Stromal cell of bone marrow (primary cell): ENCODE data around the gene HTT-AS.

ENCODE experiments used
- DNase-seq: peaks from one replicate; pipeline ENCODE4 v3.0.0-alpha.2; 2012; ENCODE audit warnings: low read depth

HTT-AS gene

DNA sequence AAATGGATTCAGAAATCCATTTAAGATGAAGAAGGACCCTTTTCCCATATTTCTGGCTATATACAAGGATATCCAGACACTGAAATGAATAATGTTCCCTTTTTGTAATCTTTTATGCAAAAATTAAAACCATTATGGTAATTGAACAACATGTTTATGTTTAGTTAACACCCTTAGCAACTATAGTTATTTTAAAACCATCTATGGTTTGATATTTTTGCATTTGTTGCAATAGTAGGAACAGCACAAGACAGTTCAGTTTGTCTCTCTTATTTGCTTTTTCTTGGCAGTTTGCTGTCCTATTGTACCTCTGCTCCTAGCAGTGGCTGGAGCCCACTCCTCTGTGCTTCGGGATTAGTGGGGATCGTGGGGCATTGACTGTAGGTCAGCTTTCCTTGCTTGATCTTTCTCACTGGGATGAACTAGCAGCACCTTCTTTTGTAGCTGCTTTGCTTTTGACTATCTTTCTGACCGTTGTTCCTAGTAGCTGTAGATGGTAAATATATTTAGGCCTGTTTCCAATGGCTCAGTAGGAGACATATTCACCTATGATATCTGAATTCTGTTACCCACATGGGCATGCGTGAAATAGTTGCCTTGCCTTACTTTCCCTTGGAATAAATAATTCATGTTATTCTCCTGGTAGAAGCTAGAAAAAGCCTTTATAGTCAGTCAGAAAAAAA is 12.9 kb upstream of the HTT-AS start:
- no peak for DNase-seq

- DNase-seq, result no peak
These were observed 11.8 kb upstream of the HTT-AS start for GRCh38 chr4:3085948-3086670.

GRCh38 chr4:3083732-3084131 is 9.4 kb upstream of the HTT-AS start:
- DNase-seq, result no peak

- no peak for DNase-seq
These were observed 8.7 kb upstream of the HTT-AS start for GRCh38 chr4:3082925-3083515.

DNA sequence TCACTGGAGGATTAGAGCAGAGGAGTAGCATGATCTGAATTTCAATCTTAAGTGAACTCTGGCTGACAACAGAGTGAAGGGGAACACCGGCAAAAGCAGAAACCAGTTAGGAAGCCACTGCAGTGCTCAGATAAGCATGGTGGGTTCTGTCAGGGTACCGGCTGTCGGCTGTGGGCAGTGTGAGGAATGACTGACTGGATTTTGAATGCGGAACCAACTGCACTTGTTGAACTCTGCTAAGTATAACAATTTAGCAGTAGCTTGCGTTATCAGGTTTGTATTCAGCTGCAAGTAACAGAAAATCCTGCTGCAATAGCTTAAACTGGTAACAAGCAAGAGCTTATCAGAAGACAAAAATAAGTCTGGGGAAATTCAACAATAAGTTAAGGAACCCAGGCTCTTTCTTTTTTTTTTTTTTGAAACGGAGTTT is 5.4 kb upstream of the HTT-AS start:
- no peak for DNase-seq

DNA sequence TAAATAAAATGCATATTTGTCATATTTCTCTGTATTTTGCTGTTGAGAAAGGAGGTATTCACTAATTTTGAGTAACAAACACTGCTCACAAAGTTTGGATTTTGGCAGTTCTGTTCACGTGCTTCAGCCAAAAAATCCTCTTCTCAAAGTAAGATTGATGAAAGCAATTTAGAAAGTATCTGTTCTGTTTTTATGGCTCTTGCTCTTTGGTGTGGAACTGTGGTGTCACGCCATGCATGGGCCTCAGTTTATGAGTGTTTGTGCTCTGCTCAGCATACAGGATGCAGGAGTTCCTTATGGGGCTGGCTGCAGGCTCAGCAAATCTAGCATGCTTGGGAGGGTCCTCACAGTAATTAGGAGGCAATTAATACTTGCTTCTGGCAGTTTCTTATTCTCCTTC is 3.5 kb upstream of the HTT-AS start:
- DNase-seq, result no peak

GRCh38 chr4:3075652-3075981 is 1.3 kb upstream of the HTT-AS start:
- DNase-seq, result no peak

DNA sequence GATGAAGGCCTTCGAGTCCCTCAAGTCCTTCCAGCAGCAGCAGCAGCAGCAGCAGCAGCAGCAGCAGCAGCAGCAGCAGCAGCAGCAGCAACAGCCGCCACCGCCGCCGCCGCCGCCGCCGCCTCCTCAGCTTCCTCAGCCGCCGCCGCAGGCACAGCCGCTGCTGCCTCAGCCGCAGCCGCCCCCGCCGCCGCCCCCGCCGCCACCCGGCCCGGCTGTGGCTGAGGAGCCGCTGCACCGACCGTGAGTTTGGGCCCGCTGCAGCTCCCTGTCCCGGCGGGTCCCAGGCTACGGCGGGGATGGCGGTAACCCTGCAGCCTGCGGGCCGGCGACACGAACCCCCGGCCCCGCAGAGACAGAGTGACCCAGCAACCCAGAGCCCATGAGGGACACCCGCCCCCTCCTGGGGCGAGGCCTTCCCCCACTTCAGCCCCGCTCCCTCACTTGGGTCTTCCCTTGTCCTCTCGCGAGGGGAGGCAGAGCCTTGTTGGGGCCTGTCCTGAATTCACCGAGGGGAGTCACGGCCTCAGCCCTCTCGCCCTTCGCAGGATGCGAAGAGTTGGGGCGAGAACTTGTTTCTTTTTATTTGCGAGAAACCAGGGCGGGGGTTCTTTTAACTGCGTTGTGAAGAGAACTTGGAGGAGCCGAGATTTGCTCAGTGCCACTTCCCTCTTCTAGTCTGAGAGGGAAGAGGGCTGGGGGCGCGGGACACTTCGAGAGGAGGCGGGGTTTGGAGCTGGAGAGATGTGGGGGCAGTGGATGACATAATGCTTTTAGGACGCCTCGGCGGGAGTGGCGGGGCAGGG is 711 bp upstream of the HTT-AS start:
- DNase-seq, result peak; percentile 40

DNA sequence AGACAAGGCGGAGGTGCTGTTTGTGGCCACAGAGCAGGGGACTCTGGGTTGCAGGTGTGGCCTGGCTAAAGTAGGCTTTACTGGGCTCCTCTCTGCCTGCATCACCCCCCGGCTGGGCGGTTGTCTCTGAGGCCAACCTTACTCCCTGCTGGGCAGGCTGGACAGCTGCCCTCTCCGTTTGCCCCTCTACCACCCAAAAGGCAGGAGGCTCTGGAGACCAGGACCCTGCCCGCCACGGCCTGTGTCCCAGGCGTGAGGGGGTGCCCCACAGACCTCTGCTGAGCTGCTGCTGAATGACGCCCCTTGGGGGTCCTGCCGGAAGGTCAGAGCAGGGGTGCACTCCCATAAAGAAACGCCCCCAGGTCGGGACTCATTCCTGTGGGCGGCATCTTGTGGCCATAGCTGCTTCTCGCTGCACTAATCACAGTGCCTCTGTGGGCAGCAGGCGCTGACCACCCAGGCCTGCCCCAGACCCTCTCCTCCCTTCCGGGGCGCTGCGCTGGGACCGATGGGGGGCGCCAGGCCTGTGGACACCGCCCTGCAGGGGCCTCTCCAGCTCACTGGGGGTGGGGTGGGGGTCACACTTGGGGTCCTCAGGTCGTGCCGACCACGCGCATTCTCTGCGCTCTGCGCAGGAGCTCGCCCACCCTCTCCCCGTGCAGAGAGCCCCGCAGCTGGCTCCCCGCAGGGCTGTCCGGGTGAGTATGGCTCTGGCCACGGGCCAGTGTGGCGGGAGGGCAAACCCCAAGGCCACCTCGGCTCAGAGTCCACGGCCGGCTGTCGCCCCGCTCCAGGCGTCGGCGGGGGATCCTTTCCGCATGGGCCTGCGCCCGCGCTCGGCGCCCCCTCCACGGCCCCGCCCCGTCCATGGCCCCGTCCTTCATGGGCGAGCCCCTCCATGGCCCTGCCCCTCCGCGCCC is 920 bp downstream of the HTT-AS start:
- DNase-seq, result no peak

GRCh38 chr4:3071811-3072210 is 2.5 kb downstream of the HTT-AS start:
- DNase-seq, result no peak

- no peak for DNase-seq
These were observed 3.4 kb downstream of the HTT-AS start for GRCh38 chr4:3070709-3071500.

DNA sequence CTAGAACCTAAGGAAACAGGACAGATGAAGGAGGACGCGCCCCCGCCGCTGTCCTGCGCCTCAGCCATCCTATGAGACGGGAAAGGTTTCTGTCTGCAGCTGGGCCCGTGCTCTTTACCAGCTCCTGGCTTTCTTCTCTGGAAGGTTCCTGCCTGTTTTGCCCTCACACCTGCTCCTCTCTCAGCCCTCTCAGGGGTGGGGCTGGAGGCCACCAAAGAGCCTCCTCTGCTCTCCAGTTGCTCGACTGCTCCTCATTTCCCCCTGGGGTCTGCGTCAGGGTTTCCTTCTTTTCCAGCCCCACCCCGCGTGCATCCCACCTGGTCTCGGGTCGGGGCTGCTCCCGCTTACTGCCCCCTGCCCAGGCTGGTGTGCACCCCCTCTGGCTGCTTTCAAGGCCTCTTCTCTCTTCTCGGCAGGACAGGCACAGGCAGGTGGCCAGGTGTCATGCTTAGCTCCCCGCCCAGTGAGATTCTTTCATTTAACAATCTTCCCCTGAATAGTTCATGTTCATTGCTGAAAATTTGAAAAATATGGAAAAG is 4.6 kb downstream of the HTT-AS start:
- DNase-seq, result no peak

DNA sequence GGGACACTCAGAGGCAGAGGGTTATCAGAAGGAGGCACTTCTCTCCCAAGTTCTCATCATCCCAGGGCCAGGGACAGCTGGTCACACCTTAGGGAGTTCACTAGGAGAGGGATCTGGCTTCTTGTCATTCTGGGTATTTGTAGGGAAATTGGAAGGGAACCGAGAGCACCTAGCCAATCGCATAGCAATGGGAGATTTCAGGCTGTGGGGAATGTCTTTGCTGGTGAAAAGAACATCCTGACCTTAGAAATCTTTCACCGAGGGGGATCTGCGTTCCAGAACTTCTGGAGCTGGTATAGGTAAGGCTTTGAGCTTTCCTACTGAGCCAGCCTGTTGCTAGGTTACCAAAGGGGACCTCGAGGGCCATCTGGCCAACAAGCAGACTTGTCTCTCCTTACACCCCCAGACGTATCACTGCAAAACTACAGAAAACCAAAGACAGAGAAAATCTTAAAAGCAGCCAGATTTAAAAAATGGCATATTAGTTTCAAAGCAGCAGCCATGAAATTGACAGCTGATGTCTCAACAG is 6.8 kb downstream of the HTT-AS start:
- DNase-seq, result no peak

DNA sequence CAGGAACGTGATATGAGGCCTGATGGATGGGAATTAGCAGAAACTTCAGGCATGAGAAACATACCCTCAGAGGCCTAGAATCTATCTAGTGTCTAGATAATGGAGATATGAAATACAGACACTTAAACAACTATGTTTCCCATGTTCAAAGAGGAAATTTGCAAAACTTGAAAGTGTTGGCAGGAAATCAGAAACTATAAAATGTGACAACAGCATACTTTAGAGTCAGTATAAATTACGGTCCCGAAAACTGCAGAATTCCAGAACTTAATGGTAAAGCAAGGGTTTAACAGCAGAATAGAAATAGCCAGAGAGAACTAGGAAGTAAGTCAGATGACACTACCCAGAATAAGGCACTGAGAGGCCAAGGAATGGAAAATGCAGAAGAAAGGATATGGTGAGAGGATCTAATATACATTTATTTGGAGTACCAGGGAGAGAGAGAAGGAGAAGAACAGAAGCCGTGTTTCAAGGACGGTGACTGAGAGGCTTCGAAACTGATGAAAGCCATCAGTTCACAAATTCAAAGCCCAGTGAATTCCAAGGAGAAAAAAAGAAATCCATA is 7.4 kb downstream of the HTT-AS start:
- no peak for DNase-seq

- DNase-seq, result no peak
These were observed 8.8 kb downstream of the HTT-AS start for GRCh38 chr4:3065551-3065950.

DNA sequence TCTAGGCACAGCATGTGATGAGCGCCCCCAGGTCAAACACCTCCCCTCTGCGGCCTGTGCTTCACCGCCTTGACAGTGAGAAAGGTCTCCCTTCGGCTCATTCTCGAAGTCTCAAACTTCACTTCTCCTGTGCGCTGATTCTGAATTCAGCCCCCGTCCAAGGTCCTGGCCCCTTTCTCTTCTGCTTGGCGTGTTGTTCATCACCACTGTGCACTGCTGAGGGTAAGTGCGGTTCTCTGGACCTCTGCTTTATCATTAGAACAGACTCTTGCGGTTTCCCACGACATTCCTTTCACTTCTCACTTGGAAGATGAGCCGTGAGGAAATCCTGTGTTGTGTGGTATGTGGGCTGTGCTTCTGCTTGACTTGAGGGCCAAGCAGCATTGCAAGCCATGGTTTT is 11.9 kb downstream of the HTT-AS start:
- no peak for DNase-seq

DNA sequence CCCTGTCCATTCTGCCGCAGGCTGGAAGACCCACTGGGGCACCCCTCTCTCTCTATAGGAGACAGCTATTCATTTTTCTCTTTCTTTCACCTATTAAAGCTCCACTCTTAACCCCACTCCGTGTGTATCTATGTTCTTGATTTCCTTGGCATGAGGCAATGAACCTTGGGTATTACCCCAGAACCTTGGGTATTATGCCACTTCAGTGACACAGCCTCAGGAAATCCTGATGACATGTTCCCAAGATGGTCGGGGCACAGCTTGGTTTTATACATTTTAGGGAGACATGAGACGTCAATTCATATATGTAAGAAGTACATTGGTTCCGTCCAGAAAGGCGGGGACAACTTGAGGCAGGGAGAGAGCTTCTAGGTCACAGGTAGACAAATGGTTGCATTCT is 13.4 kb downstream of the HTT-AS start:
- no peak for DNase-seq

- DNase-seq, result no peak
These were observed 14.4 kb downstream of the HTT-AS start for GRCh38 chr4:3059943-3060342.

DNA sequence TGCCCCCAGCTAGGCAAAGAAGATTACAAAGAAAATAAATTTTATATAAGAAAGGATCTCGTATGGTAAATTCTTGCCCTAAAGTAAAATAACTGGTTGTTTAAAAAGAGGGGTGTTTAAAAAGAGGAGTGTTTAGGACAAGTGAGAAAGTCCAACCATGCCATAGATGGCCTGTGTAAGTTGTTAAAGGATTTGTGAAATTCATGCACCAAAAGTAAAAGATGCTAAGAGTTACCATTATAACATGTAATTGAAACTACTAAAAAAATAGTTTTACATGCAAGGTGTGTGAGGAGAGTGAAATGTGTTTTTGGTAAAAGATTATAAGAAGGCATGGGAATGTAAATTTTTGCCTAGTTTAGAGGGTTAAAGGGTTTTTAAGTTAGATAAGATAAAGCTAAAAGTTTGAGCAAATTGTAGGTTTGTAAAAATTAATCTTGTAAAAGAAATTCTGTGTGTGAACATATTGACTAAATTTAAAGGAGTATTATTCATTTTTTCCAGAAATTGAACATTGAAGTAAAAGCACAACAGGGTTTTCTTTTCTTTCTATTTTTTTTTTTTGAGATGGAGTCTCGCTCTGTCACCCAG is 20.1 kb downstream of the HTT-AS start:
- no peak for DNase-seq
